Natural killer cell (primary cell): ENCODE results near the gene MARCHF3. TPM values are rescaled to one million over a fixed set of nuclear protein-coding genes. Genes with fewer than 3 reads are reported as not detected.

ENCODE experiments used
- ATAC-seq, 3 donors: fragments of 150-1000 bp in 2 of 3; fragments of 200-7000 bp in 1 of 3; cut with Tn5 transposase; 1 replicate in 1 of 3; 2 replicates in 2 of 3; pipeline ENCODE4 v1.10.0; 2021; ENCODE audit warnings: mild to moderate bottlenecking in 2 of 3, moderate library complexity in 2 of 3
- DNase-seq, 2 donors: peaks; one replicate each; pipeline versions ENCODE4 v3.0.0 to v3.0.0-alpha.2; 2013 to 2021; ENCODE audit warnings: mixed read lengths in 1 of 2
- H3K27ac ChIP-seq: one replicate; pipeline ENCODE4 v1.5.1; 2013; ENCODE audit warnings: mild to moderate bottlenecking, low read length
- H3K27me3 ChIP-seq: one replicate; pipeline ENCODE4 v1.6.1; 2013; ENCODE audit warnings: low read length; ENCODE audit not compliant: control insufficient read depth, insufficient read depth
- H3K36me3 ChIP-seq: one replicate; pipeline ENCODE4 v1.6.1; 2013; ENCODE audit warnings: low read length; ENCODE audit not compliant: control insufficient read depth, insufficient read depth
- H3K4me1 ChIP-seq: one replicate; pipeline ENCODE4 v1.6.1; 2013; ENCODE audit warnings: low read length; ENCODE audit not compliant: control insufficient read depth, insufficient read depth
- H3K4me3 ChIP-seq: one replicate; pipeline ENCODE4 v1.5.1; 2013; ENCODE audit warnings: low read length
- H3K9me3 ChIP-seq: one replicate; pipeline ENCODE4 v1.6.1; 2013; ENCODE audit warnings: low read length; ENCODE audit not compliant: control insufficient read depth, insufficient read depth
- H3K27ac Mint-ChIP-seq, 2 donors: one replicate each; pipeline ENCODE4 v1.8.0; 2022; ENCODE audit warnings: mild to moderate bottlenecking in 2 of 2, mixed read lengths in 2 of 2, moderate library complexity in 1 of 2
- H3K27me3 Mint-ChIP-seq, 2 donors: one replicate each; pipeline ENCODE4 v1.8.0; 2022; ENCODE audit warnings: low read depth in 2 of 2, mixed read lengths in 2 of 2
- H3K36me3 Mint-ChIP-seq: one replicate; pipeline ENCODE4 v1.8.0; 2022; ENCODE audit warnings: mixed read lengths
- H3K4me1 Mint-ChIP-seq, 2 donors: one replicate each; pipeline ENCODE4 v1.8.0; 2022; ENCODE audit warnings: mixed read lengths in 2 of 2
- H3K4me3 Mint-ChIP-seq: one replicate; pipeline ENCODE4 v1.8.0; 2022; ENCODE audit warnings: mild to moderate bottlenecking, moderate library complexity, mixed read lengths
- H3K9me3 Mint-ChIP-seq, 2 donors: one replicate each; pipeline ENCODE4 v1.8.0; 2022; ENCODE audit warnings: mixed read lengths in 2 of 2
- CTCF ChIP-seq: fragments of 200-600 bp; IDR thresholded peaks from one replicate; pipeline ENCODE4 v1.8.0; 2022; ENCODE audit warnings: antibody characterized with exemption
- WGBS: methylation state at CpG from one replicate; pipeline ENCODE4 v1.1.7; 2013; ENCODE audit warnings: missing lambda C conversion rate; ENCODE audit not compliant: insufficient coverage; 5-methylcytosine and 5-hydroxymethylcytosine counted together
- intact Hi-C: fragments of 100-400 bp; cut with micrococcal nuclease; formaldehyde crosslinking; loops from one replicate; pipeline ENCODE4 v1.14.2; 2022
- total RNA-seq, 4 donors: library from RNA; stranded (reverse); fragments of 120-200 nt in 1 of 4; gene quantifications; one replicate each; pipeline versions ENCODE4 v1.2.3 to v1.2.4, GENCODE V29; 2013 to 2022

Gene MARCHF3
- total RNA-seq, 3 donors from 2014 or later (not counting 1 experiment from before 2014, with no cell fraction given) = 6.8 to 11.2 (median 8.9) TPM

GRCh38 chr5:126988021-126988569 lies 42.3 kb downstream of the MARCHF3 start:
- H3K4me3 ChIP-seq = no peak overlapping the region
- no peak for TF ChIP-seq CTCF
- H3K4me1 ChIP-seq = peaks cover 5% of the 10 kb centered on the region
- Mint-ChIP-seq H3K4me1 (peaks cover 13% of the 10 kb centered on the region in 2 donors), H3K27ac (peak overlapping the region; percentile 59 to 81), H3K36me3 (no peaks in the 10 kb centered on the region), H3K27me3 (peaks cover 0 to 2% of the 10 kb centered on the region in 2 donors), H3K4me3 (peak overlapping the region; percentile 4), H3K9me3 (no peaks in the 10 kb centered on the region)
- no peaks in the 10 kb centered on the region for H3K9me3 ChIP-seq
- peak overlapping the region; percentile 70 for H3K27ac ChIP-seq
- 29% methylated on average over 3 of the region's 3 CpGs for WGBS
- no peaks in the 10 kb centered on the region for H3K36me3 ChIP-seq
- DNase-seq (peak in 1 of 2 donors; percentile 76), ATAC-seq (peak; percentile 54 to 70 (median 57))
- no peaks in the 10 kb centered on the region for H3K27me3 ChIP-seq
- intact Hi-C loops = no loop called here

DNA sequence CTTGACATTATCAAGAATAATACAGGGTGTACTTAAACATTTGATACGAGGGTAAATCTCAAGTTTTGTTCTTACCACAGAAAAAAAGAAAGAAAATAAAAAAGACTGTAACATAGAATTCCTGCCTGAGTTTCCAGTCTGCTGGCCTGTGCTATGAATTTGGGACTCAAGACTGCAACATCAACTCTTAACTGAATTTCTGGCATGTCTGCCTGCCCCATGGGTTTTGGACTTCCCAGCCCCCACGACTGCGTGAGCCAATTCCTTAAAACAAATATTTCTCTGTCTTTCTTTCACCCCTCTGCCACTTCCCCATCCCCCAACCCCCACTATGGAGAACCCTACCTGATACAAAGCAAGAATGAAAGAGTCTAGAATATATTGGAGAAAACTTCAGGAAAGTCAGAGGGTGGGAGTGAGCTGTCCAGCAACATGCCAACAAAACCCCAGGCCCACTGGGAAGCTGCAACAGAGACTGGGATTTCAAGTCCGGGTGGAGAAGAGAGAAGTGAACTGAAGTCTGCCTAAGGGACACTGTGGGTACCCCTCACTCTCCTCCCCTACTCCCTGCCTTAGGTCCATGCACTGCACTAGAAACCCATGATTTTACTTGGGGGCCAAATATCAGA lies 43.0 kb downstream of the MARCHF3 start:
- no peaks in the 10 kb centered on the region for H3K9me3 Mint-ChIP-seq
- peaks cover 10 to 13% of the 10 kb centered on the region in 2 donors for H3K4me1 Mint-ChIP-seq
- peak overlapping the region; percentile 70 for H3K27ac ChIP-seq
- no peak for DNase-seq
- WGBS = 81% methylated on average over 4 of the region's 4 CpGs
- no peak overlapping the region for H3K4me3 ChIP-seq
- H3K27me3 ChIP-seq = no peaks in the 10 kb centered on the region
- TF ChIP-seq CTCF = no peak
- no peaks in the 10 kb centered on the region for H3K36me3 Mint-ChIP-seq
- peak overlapping the region; percentile 59 to 81 for H3K27ac Mint-ChIP-seq
- no peaks in the 10 kb centered on the region for H3K27me3 Mint-ChIP-seq
- H3K9me3 ChIP-seq = no peaks in the 10 kb centered on the region
- H3K36me3 ChIP-seq = no peaks in the 10 kb centered on the region
- intact Hi-C loops = no loop called here
- H3K4me3 Mint-ChIP-seq = no peak overlapping the region
- peaks cover 5% of the 10 kb centered on the region for H3K4me1 ChIP-seq
- ATAC-seq = no peak

DNA sequence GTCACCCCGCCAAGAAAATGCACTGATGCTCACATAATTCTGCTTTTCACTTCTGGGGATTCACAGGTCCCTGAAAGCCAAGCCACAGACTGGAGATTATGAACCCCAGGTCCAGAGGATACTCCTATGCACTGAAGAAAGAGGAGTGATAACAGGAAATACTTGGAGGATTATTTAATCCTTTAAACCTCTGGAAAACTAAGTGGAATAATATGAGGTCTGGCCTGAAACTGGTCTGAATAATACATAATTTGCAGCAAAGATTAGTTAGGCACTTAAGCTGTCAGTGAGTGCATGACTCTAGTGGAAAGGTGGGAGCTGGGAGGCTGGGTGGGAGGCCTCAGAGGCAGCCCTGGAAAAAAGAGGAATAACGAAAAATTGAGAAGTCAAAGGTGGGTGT lies 45.7 kb downstream of the MARCHF3 start:
- Mint-ChIP-seq H3K27me3 (no peaks in the 10 kb centered on the region), H3K9me3 (no peaks in the 10 kb centered on the region), H3K4me3 (no peak overlapping the region), H3K27ac (no peak overlapping the region), H3K36me3 (no peaks in the 10 kb centered on the region), H3K4me1 (peaks cover 16 to 19% of the 10 kb centered on the region in 2 donors)
- 92% methylated on average over 1 of the region's 2 CpGs for WGBS
- intact Hi-C loops = no loop called here
- Histone ChIP-seq H3K27me3 (no peaks in the 10 kb centered on the region), H3K4me3 (no peak overlapping the region), H3K9me3 (no peaks in the 10 kb centered on the region), H3K36me3 (no peaks in the 10 kb centered on the region), H3K4me1 (peaks cover 5% of the 10 kb centered on the region), H3K27ac (no peak overlapping the region)
- TF ChIP-seq CTCF = no peak
- ATAC-seq (no peak), DNase-seq (no peak)
